ENCODE data around the gene NSA2. TPM values are rescaled to one million over a fixed set of nuclear protein-coding genes. Genes with fewer than 3 reads are reported as not detected.
A peak's percentile ranks its signal among the peaks of the same experiment; 100 is the strongest.

Gene NSA2
- total RNA-seq, 1 experiment from 2014 or later, result 106 TPM

- ChIA-PET CTCF (interaction anchor here (0.6 kb wide), 1 partner anchor 438 kb away, joined by 3 read pairs; no protein-coding TSS in a partner anchor), POLR2A (no interaction called here)
- Mint-ChIP-seq H3K4me3 (ENCODE audit: unreplicated experiment) (no peak overlapping the region), H3K36me3 (ENCODE audit: insufficient read depth, unreplicated experiment) (peaks cover 18% of the 10 kb centered on the region), H3K27ac (ENCODE audit: low read depth, unreplicated experiment) (no peak overlapping the region), H3K27me3 (ENCODE audit: insufficient read depth, unreplicated experiment) (no peaks in the 10 kb centered on the region), H3K9me3 (ENCODE audit: unreplicated experiment) (no peaks in the 10 kb centered on the region), H3K4me1 (ENCODE audit: insufficient read depth, unreplicated experiment) (peaks cover 7% of the 10 kb centered on the region)
- DNase-seq (ENCODE audit: unreplicated experiment), result no peak
- no TSS peak for BruUV-seq (replicated peaks)
- intact Hi-C loops (cut with micrococcal nuclease), result no loop called here
- no peak for TF ChIP-seq CTCF (IDR thresholded peaks at IDR 0.05; ENCODE audit: unreplicated experiment)
These were observed 32.2 kb downstream of the NSA2 start for GRCh38 chr5:74798977-74799911.

GRCh38 chr5:74801197-74801596 is 34.1 kb downstream of the NSA2 start:
- POLR2A ChIA-PET, result interaction anchor here (2.3 kb wide), 1 partner anchor 34 kb away, joined by 7 read pairs; the partner anchor contains the start of genes GFM2 and NSA2
- H3K27ac Mint-ChIP-seq (ENCODE audit: low read depth, unreplicated experiment), result no peak overlapping the region
- H3K9me3 Mint-ChIP-seq (ENCODE audit: unreplicated experiment), result no peaks in the 10 kb centered on the region
- DNase-seq (ENCODE audit: unreplicated experiment), result no peak
- no TSS peak for BruUV-seq (replicated peaks)
- peaks cover 7% of the 10 kb centered on the region for H3K4me1 Mint-ChIP-seq (ENCODE audit: insufficient read depth, unreplicated experiment)
- no peak for TF ChIP-seq CTCF (IDR thresholded peaks at IDR 0.05; ENCODE audit: unreplicated experiment)
- CTCF ChIA-PET, result interaction anchor here (1.0 kb wide), 1 partner anchor 119 kb away, joined by 3 read pairs; no protein-coding TSS in a partner anchor
- H3K4me3 Mint-ChIP-seq (ENCODE audit: unreplicated experiment), result no peak overlapping the region
- peaks cover 4% of the 10 kb centered on the region for H3K36me3 Mint-ChIP-seq (ENCODE audit: insufficient read depth, unreplicated experiment)
- no peaks in the 10 kb centered on the region for H3K27me3 Mint-ChIP-seq (ENCODE audit: insufficient read depth, unreplicated experiment)
- intact Hi-C loops (cut with micrococcal nuclease), result no loop called here

DNA sequence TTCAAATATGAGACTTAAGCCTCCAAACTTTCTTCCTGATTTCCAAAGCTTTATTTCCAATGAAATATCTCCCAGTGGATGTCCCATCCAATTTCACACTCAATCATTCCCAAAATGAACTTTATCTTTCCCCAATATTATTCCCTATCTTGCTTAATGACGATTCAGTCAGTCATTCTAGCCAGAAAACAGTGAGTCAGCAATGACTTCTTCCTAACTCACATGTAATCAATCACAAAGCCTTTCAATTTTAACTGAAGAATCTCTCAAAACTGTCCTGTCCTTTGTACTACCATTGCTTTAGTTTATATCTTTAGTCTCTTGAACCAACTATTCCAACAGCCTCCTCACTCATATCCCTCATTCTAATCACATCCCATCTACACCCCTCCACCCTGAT is 34.9 kb downstream of the NSA2 start:
- Mint-ChIP-seq H3K27me3 (ENCODE audit: insufficient read depth, unreplicated experiment) (no peaks in the 10 kb centered on the region), H3K9me3 (ENCODE audit: unreplicated experiment) (no peaks in the 10 kb centered on the region), H3K27ac (ENCODE audit: low read depth, unreplicated experiment) (no peak overlapping the region), H3K4me1 (ENCODE audit: insufficient read depth, unreplicated experiment) (peaks cover 7% of the 10 kb centered on the region), H3K36me3 (ENCODE audit: insufficient read depth, unreplicated experiment) (no peaks in the 10 kb centered on the region), H3K4me3 (ENCODE audit: unreplicated experiment) (no peak overlapping the region)
- ChIA-PET CTCF (interaction anchor here (0.6 to 1.0 kb wide), 2 partner anchors 79 to 118 kb away, joined by 3 read pairs; no protein-coding TSS in a partner anchor), POLR2A (interaction anchor here (2.3 kb wide), 1 partner anchor 35 kb away, joined by 7 read pairs; the partner anchor contains the start of genes GFM2 and NSA2)
- no TSS peak for BruUV-seq (replicated peaks)
- TF ChIP-seq CTCF (IDR thresholded peaks at IDR 0.05; ENCODE audit: unreplicated experiment), result no peak
- peak; percentile 16 for DNase-seq (ENCODE audit: unreplicated experiment)
- intact Hi-C loops (cut with micrococcal nuclease), result no loop called here

DNA sequence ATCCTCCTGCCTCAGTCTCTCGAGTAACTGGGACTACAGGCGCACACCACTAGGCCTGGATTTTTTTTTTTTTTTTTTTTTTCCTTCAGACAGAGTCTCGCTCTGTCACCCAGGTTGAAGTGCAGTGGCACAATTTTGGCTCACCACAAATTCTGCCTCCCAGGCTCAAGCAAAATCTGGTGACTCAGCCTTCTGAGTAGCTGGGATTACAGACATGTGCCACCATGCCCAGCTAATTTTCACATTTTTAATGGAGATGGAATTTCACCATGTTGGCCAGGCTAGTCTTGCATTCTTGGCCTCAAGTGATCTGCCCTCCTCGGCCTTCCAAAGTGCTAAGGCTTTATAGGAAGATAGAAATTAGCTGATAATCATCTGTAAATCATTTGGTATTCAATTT is 43.9 kb downstream of the NSA2 start:
- DNase-seq (ENCODE audit: unreplicated experiment), result peak; percentile 89
- Mint-ChIP-seq H3K36me3 (ENCODE audit: insufficient read depth, unreplicated experiment) (peaks cover 5% of the 10 kb centered on the region), H3K4me3 (ENCODE audit: unreplicated experiment) (no peak overlapping the region), H3K4me1 (ENCODE audit: insufficient read depth, unreplicated experiment) (no peaks in the 10 kb centered on the region), H3K27me3 (ENCODE audit: insufficient read depth, unreplicated experiment) (no peaks in the 10 kb centered on the region), H3K9me3 (ENCODE audit: unreplicated experiment) (no peaks in the 10 kb centered on the region), H3K27ac (ENCODE audit: low read depth, unreplicated experiment) (peak overlapping the region; percentile 27)
- ChIA-PET CTCF (interaction anchor here (0.5 to 1.1 kb wide), 4 partner anchors 10 to 133 kb away, joined by 3 to 4 read pairs (median 3); no protein-coding TSS in a partner anchor), POLR2A (interaction anchor here (0.6 to 1.3 kb wide), 8 partner anchors 12 to 1335 kb away, joined by 3 to 10 read pairs (median 4); no protein-coding TSS in a partner anchor)
- no TSS peak for BruUV-seq (replicated peaks)
- no peak for TF ChIP-seq CTCF (IDR thresholded peaks at IDR 0.05; ENCODE audit: unreplicated experiment)
- intact Hi-C loops (cut with micrococcal nuclease), result loop anchor here (5.0 kb wide), 1 partner anchor 41 kb away; no protein-coding TSS in a partner anchor

Data from MCF 10A (cell line).